Gastroesophageal sphincter (tissue), 3 donors: Measurements from ENCODE around the gene EXOG.

Source experiments
- EP300 ChIP-seq: sonication (generic); formaldehyde crosslinking; IDR thresholded peaks from one replicate; pipeline ENCODE4 v1.6.1; 2017; ENCODE audit warnings: antibody characterized with exemption, mild to moderate bottlenecking
- POLR2A ChIP-seq, 2 donors: fragments of 450-650 bp; IDR thresholded peaks; one replicate each; pipeline ENCODE4 v1.6.1; 2017; ENCODE audit warnings: antibody characterized with exemption in 2 of 2, mild to moderate bottlenecking in 2 of 2, moderate library complexity in 1 of 2
- POLR2AphosphoS5 ChIP-seq: sonication (generic); formaldehyde crosslinking; IDR thresholded peaks from one replicate; pipeline ENCODE4 v1.6.1; 2017; ENCODE audit warnings: antibody characterized with exemption
- TF ChIP-seq, protein P1 (sequence below), 4 experiments: fragments of 200-600 bp in 2 of 4; fragments of 450-650 bp in 2 of 4; sonication (generic) in 1 of 4; IDR thresholded peaks; one replicate each; pipeline ENCODE4 v1.5.1; 2017 to 2019; ENCODE audit warnings: antibody characterized with exemption in 4 of 4, mild to moderate bottlenecking in 2 of 4, moderate library complexity in 2 of 4

GRCh38 chr3:38538773-38539353, 42.7 kb downstream of the EXOG start:
- TF ChIP-seq POLR2A (IDR thresholded peaks at IDR 0.05) (no peak), EP300 (no peak), POLR2AphosphoS5 (no peak)
- TF ChIP-seq, protein P1, sequence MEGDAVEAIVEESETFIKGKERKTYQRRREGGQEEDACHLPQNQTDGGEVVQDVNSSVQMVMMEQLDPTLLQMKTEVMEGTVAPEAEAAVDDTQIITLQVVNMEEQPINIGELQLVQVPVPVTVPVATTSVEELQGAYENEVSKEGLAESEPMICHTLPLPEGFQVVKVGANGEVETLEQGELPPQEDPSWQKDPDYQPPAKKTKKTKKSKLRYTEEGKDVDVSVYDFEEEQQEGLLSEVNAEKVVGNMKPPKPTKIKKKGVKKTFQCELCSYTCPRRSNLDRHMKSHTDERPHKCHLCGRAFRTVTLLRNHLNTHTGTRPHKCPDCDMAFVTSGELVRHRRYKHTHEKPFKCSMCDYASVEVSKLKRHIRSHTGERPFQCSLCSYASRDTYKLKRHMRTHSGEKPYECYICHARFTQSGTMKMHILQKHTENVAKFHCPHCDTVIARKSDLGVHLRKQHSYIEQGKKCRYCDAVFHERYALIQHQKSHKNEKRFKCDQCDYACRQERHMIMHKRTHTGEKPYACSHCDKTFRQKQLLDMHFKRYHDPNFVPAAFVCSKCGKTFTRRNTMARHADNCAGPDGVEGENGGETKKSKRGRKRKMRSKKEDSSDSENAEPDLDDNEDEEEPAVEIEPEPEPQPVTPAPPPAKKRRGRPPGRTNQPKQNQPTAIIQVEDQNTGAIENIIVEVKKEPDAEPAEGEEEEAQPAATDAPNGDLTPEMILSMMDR (IDR thresholded peaks at IDR 0.05): no peak
